H1 (cell line): ENCODE data around the gene SNX15. TPM values are rescaled to one million over a fixed set of nuclear protein-coding genes. Genes with fewer than 3 reads are reported as not detected.

ENCODE experiments used
- CHD2 ChIP-seq: IDR thresholded peaks from 2 replicates; pipeline ENCODE4 v1.6.1; 2012; ENCODE audit warnings: low read length, improper control_type of control experiment
- EGR1 ChIP-seq: IDR thresholded peaks from 2 replicates; pipeline ENCODE4 v1.6.1; 2011; ENCODE audit warnings: low read depth, low read length, borderline replicate concordance
- EP300 ChIP-seq, 2 experiments: IDR thresholded peaks; 1 replicate in 1 of 2; 2 replicates in 1 of 2; pipeline ENCODE4 v1.6.1; 2011 to 2012; ENCODE audit warnings: low read depth in 2 of 2, low read length in 2 of 2, mild to moderate bottlenecking in 2 of 2, borderline replicate concordance in 1 of 2, inconsistent platforms in 1 of 2, moderate library complexity in 1 of 2
- HDAC2 ChIP-seq, 2 experiments: fragments of 300-600 bp in 1 of 2; sonication (generic) in 1 of 2; IDR thresholded peaks; 2 replicates each; pipeline ENCODE4 v1.6.1; 2011 to 2012; ENCODE audit warnings: low read depth in 2 of 2, low read length in 2 of 2, mild to moderate bottlenecking in 2 of 2, moderate library complexity in 2 of 2, borderline replicate concordance in 1 of 2, inconsistent platforms in 1 of 2
- JUND ChIP-seq: IDR thresholded peaks from 2 replicates; pipeline ENCODE4 v1.6.1; 2011; ENCODE audit warnings: mild to moderate bottlenecking, improper control_type of control experiment, low read length
- POLR2AphosphoS5 ChIP-seq: IDR thresholded peaks from 2 replicates; pipeline ENCODE4 v1.6.1; 2011; ENCODE audit warnings: low read depth, low read length
- TAF1 ChIP-seq: IDR thresholded peaks from 2 replicates; pipeline ENCODE4 v1.6.1; 2011; ENCODE audit warnings: mild to moderate bottlenecking, low read depth, low read length
- polyA plus RNA-seq, 7 experiments: library from polyadenylated mRNA; depleted of rRNA in 3 of 7; stranded (reverse) in 5 of 7; unstranded in 2 of 7; fragments of >200 nt in 5 of 7; fragments of 200-250 nt in 2 of 7; gene quantifications; 1 replicate in 5 of 7; 2 replicates in 1 of 7; 4 replicates in 1 of 7; pipeline versions ENCODE4 v1.2.1 to v1.2.3, GENCODE V29; 2011 to 2013; ENCODE audit warnings: missing spikeins in 2 of 7, mixed read lengths in 2 of 7
- total RNA-seq: library from RNA; stranded (reverse); fragmentation: NEBNext Ultra II Directional; extraction: Animal tissue kit (Norgen Biotek cat#: 25700); gene quantifications from 2 replicates; pipeline ENCODE4 v1.2.1, GENCODE V29; 2021
- TF ChIP-seq, protein P1 (sequence below): IDR thresholded peaks from 2 replicates; pipeline ENCODE4 v1.6.1; 2011; ENCODE audit warnings: low read depth, mild to moderate bottlenecking, low read length; ENCODE audit not compliant: insufficient read depth
- TF ChIP-seq, protein P2 (sequence below): IDR thresholded peaks from 2 replicates; pipeline ENCODE4 v1.6.1; 2011; ENCODE audit warnings: low read length, improper control_type of control experiment

The SNX15 gene
- total and polyA plus RNA-seq, 2 of the 8 experiments (the other 6 are each of a cell fraction or from before 2014, with no cell fraction given) = 13.0 to 18.3 TPM

DNA sequence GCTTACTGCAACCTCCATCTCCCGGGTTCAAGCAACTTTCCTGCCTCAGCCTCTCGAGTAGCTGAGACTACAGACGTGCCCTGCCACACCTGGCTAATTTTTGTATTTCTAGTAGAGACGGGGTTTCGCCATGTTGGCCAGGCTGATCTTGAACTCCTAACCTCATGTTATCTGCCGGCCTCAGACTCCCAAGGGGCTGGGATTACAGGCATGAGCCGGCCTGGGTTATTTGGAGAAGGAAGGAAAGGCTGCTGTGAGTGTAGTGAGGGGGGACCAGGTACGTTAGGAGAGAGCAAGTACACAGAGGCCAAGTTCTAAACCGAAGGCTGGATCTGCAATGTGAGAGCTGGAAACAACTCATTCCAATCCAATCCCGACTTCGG is 30.9 kb upstream of the SNX15 start (continued):
- no peak for TF ChIP-seq HDAC2 (IDR thresholded peaks at IDR 0.05; ENCODE audit: borderline replicate concordance in 1 of 2, low read depth in 2 of 2, low read length in 2 of 2)
- TF ChIP-seq EGR1 = no peak
- no peak for TF ChIP-seq EP300 (IDR thresholded peaks at IDR 0.05; ENCODE audit: borderline replicate concordance in 1 of 2, low read depth in 2 of 2, low read length in 2 of 2)
- TF ChIP-seq JUND = no peak
- no peak for TF ChIP-seq POLR2AphosphoS5
- TF ChIP-seq, protein P1, sequence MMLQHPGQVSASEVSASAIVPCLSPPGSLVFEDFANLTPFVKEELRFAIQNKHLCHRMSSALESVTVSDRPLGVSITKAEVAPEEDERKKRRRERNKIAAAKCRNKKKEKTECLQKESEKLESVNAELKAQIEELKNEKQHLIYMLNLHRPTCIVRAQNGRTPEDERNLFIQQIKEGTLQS = no peak
- no peak for TF ChIP-seq TAF1
- no peak for TF ChIP-seq CHD2
- TF ChIP-seq, protein P2, sequence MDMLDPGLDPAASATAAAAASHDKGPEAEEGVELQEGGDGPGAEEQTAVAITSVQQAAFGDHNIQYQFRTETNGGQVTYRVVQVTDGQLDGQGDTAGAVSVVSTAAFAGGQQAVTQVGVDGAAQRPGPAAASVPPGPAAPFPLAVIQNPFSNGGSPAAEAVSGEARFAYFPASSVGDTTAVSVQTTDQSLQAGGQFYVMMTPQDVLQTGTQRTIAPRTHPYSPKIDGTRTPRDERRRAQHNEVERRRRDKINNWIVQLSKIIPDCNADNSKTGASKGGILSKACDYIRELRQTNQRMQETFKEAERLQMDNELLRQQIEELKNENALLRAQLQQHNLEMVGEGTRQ = no peak
- TF ChIP-seq, all 59 proteins: peak for 0
